Measurements from ENCODE around the gene FAM110D.

DNA sequence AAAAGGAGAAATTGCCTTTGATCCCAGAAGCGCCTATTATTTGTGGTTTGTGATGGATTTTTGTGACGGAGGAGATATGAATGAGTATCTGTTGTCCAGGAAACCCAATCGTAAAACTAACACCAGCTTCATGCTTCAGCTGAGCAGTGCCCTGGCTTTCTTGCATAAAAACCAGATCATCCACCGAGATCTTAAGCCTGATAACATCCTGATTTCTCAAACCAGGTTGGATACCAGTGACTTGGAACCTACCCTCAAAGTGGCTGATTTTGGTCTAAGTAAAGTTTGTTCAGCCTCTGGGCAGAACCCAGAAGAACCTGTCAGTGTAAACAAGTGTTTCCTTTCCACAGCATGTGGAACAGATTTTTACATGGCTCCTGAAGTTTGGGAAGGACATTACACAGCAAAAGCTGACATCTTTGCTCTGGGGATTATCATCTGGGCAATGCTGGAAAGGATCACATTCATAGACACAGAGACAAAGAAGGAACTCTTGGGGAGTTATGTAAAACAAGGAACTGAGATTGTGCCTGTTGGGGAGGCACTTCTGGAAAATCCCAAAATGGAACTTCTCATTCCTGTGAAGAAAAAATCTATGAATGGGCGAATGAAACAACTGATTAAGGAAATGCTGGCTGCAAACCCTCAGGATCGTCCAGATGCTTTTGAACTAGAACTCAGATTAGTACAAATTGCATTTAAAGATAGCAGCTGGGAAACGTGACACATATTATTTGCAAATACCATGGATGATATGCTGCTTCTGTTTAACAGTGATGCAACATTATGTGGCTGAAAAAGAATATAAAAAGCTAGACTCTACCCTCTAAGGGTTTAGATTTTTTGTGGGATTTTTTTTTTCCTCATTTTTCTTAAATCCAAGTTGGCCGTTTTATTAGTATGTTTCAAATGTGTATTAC lies 36.8 kb upstream of the FAM110D start:
- TF ChIP-seq, protein P1, sequence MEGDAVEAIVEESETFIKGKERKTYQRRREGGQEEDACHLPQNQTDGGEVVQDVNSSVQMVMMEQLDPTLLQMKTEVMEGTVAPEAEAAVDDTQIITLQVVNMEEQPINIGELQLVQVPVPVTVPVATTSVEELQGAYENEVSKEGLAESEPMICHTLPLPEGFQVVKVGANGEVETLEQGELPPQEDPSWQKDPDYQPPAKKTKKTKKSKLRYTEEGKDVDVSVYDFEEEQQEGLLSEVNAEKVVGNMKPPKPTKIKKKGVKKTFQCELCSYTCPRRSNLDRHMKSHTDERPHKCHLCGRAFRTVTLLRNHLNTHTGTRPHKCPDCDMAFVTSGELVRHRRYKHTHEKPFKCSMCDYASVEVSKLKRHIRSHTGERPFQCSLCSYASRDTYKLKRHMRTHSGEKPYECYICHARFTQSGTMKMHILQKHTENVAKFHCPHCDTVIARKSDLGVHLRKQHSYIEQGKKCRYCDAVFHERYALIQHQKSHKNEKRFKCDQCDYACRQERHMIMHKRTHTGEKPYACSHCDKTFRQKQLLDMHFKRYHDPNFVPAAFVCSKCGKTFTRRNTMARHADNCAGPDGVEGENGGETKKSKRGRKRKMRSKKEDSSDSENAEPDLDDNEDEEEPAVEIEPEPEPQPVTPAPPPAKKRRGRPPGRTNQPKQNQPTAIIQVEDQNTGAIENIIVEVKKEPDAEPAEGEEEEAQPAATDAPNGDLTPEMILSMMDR (IDR thresholded peaks at IDR 0.05), result no peak
- TF ChIP-seq, protein P2, sequence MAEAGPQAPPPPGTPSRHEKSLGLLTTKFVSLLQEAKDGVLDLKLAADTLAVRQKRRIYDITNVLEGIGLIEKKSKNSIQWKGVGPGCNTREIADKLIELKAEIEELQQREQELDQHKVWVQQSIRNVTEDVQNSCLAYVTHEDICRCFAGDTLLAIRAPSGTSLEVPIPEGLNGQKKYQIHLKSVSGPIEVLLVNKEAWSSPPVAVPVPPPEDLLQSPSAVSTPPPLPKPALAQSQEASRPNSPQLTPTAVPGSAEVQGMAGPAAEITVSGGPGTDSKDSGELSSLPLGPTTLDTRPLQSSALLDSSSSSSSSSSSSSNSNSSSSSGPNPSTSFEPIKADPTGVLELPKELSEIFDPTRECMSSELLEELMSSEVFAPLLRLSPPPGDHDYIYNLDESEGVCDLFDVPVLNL (CRISPR knock-in tag; IDR thresholded peaks at IDR 0.05; ENCODE audit: borderline replicate concordance, low read depth), result no peak
- TF ChIP-seq, protein P3, sequence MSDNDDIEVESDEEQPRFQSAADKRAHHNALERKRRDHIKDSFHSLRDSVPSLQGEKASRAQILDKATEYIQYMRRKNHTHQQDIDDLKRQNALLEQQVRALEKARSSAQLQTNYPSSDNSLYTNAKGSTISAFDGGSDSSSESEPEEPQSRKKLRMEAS (CRISPR knock-in tag; IDR thresholded peaks at IDR 0.05), result no peak
- TF ChIP-seq ZNF416 (CRISPR knock-in tag; IDR thresholded peaks at IDR 0.05), result no peak
- TF ChIP-seq, protein P4, sequence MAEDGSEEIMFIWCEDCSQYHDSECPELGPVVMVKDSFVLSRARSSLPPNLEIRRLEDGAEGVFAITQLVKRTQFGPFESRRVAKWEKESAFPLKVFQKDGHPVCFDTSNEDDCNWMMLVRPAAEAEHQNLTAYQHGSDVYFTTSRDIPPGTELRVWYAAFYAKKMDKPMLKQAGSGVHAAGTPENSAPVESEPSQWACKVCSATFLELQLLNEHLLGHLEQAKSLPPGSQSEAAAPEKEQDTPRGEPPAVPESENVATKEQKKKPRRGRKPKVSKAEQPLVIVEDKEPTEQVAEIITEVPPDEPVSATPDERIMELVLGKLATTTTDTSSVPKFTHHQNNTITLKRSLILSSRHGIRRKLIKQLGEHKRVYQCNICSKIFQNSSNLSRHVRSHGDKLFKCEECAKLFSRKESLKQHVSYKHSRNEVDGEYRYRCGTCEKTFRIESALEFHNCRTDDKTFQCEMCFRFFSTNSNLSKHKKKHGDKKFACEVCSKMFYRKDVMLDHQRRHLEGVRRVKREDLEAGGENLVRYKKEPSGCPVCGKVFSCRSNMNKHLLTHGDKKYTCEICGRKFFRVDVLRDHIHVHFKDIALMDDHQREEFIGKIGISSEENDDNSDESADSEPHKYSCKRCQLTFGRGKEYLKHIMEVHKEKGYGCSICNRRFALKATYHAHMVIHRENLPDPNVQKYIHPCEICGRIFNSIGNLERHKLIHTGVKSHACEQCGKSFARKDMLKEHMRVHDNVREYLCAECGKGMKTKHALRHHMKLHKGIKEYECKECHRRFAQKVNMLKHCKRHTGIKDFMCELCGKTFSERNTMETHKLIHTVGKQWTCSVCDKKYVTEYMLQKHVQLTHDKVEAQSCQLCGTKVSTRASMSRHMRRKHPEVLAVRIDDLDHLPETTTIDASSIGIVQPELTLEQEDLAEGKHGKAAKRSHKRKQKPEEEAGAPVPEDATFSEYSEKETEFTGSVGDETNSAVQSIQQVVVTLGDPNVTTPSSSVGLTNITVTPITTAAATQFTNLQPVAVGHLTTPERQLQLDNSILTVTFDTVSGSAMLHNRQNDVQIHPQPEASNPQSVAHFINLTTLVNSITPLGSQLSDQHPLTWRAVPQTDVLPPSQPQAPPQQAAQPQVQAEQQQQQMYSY (CRISPR knock-in tag; IDR thresholded peaks at IDR 0.05), result no peak
- no peak for TF ChIP-seq JUN (CRISPR knock-in tag; IDR thresholded peaks at IDR 0.05)
- TF ChIP-seq, protein P5, sequence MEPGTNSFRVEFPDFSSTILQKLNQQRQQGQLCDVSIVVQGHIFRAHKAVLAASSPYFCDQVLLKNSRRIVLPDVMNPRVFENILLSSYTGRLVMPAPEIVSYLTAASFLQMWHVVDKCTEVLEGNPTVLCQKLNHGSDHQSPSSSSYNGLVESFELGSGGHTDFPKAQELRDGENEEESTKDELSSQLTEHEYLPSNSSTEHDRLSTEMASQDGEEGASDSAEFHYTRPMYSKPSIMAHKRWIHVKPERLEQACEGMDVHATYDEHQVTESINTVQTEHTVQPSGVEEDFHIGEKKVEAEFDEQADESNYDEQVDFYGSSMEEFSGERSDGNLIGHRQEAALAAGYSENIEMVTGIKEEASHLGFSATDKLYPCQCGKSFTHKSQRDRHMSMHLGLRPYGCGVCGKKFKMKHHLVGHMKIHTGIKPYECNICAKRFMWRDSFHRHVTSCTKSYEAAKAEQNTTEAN (CRISPR knock-in tag; IDR thresholded peaks at IDR 0.05), result no peak
- TF ChIP-seq, protein P6, sequence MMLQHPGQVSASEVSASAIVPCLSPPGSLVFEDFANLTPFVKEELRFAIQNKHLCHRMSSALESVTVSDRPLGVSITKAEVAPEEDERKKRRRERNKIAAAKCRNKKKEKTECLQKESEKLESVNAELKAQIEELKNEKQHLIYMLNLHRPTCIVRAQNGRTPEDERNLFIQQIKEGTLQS (CRISPR knock-in tag; conservative IDR thresholded peaks at IDR 0.05), result no peak
- no peak for TF ChIP-seq ZNF263 (CRISPR knock-in tag; IDR thresholded peaks at IDR 0.05; ENCODE audit: low read depth)
- TF ChIP-seq NR2C2 (CRISPR knock-in tag; IDR thresholded peaks at IDR 0.05), result no peak
- TF ChIP-seq, protein P7, sequence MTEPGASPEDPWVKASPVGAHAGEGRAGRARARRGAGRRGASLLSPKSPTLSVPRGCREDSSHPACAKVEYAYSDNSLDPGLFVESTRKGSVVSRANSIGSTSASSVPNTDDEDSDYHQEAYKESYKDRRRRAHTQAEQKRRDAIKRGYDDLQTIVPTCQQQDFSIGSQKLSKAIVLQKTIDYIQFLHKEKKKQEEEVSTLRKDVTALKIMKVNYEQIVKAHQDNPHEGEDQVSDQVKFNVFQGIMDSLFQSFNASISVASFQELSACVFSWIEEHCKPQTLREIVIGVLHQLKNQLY (CRISPR knock-in tag; IDR thresholded peaks at IDR 0.05), result no peak
- no peak for TF ChIP-seq ZNF423 (CRISPR knock-in tag; IDR thresholded peaks at IDR 0.05)
- TF ChIP-seq, protein P8, sequence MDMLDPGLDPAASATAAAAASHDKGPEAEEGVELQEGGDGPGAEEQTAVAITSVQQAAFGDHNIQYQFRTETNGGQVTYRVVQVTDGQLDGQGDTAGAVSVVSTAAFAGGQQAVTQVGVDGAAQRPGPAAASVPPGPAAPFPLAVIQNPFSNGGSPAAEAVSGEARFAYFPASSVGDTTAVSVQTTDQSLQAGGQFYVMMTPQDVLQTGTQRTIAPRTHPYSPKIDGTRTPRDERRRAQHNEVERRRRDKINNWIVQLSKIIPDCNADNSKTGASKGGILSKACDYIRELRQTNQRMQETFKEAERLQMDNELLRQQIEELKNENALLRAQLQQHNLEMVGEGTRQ (CRISPR knock-in tag; IDR thresholded peaks at IDR 0.05), result no peak
